Muscle layer of colon (tissue), 2 donors: Measurements from ENCODE around the gene OR14C36.
"Not testable (repeated sequence)": the region's sequence is repeated elsewhere in the genome, so short reads cannot be mapped to it uniquely, and the experiment has no call there.

Experiments
- H3K27ac ChIP-seq: one replicate; pipeline ENCODE4 v1.7.0; 2013; ENCODE audit warnings: low read depth, mild to moderate bottlenecking, low read length, moderate library complexity
- H3K27me3 ChIP-seq, 2 donors: one replicate each; pipeline ENCODE4 v1.7.0; 2013; ENCODE audit warnings: low read length in 2 of 2, mild to moderate bottlenecking in 2 of 2; ENCODE audit not compliant: insufficient read depth in 2 of 2, control insufficient read depth in 1 of 2
- H3K36me3 ChIP-seq: one replicate; pipeline ENCODE4 v1.7.0; 2013; ENCODE audit warnings: mild to moderate bottlenecking, low read length; ENCODE audit not compliant: insufficient read depth
- H3K4me1 ChIP-seq: one replicate; pipeline ENCODE4 v1.7.0; 2013; ENCODE audit warnings: mild to moderate bottlenecking, low read length; ENCODE audit not compliant: insufficient read depth
- H3K4me3 ChIP-seq, 2 donors: one replicate each; pipeline ENCODE4 v1.7.0; 2013; ENCODE audit warnings: low read length in 2 of 2, low read depth in 1 of 2, mild to moderate bottlenecking in 1 of 2, moderate library complexity in 1 of 2
- H3K9ac ChIP-seq: one replicate; pipeline ENCODE4 v1.7.0; 2013; ENCODE audit warnings: low read length
- H3K9me3 ChIP-seq: one replicate; pipeline ENCODE4 v1.7.0; 2013; ENCODE audit warnings: mild to moderate bottlenecking, low read length
- donor health status: abdominal sarcoma.
- donor health status: Adenocarcinoma of cecum.

OR14C36 gene

GRCh38 chr1:248348475-248348874 lies at the start of gene OR14C36:
Gene OR14C36 (plus strand): TSS chr1:248348775. CDS start chr1:248348775, 0 bp downstream.
- Histone ChIP-seq H3K4me3 (no peak within 1 kb of the TSS), H3K36me3 (no peaks in the 10 kb centered on the region), H3K4me1 (no peaks in the 10 kb centered on the region), H3K27me3 (no peaks in the 10 kb centered on the region), H3K9me3 (no peaks in the 10 kb centered on the region), H3K27ac (no peak within 1 kb of the TSS), H3K9ac (no peak within 1 kb of the TSS)

- H3K36me3 ChIP-seq: no peaks in the 10 kb centered on the region
- H3K9ac ChIP-seq: no peak within 1 kb of the TSS
- H3K4me1 ChIP-seq: no peaks in the 10 kb centered on the region
- H3K4me3 ChIP-seq: no peak within 1 kb of the TSS
- H3K27ac ChIP-seq: no peak within 1 kb of the TSS
- H3K27me3 ChIP-seq: no peaks in the 10 kb centered on the region
- H3K9me3 ChIP-seq: no peaks in the 10 kb centered on the region
These were observed 45.3 kb upstream of the OR14C36 start, which contains the start of gene OR2T12 for GRCh38 chr1:248303324-248303723. Gene OR2T12 (minus strand): TSS chr1:248303424. CDS start chr1:248295578, 7,846 bp downstream.

GRCh38 chr1:248305672-248306071 lies 42.9 kb upstream of the OR14C36 start:
- H3K27ac ChIP-seq, H3K4me3 ChIP-seq, H3K36me3 ChIP-seq, H3K9ac ChIP-seq, H3K4me1 ChIP-seq, H3K9me3 ChIP-seq, H3K27me3 ChIP-seq: not testable (repeated sequence)

GRCh38 chr1:248306103-248306502 lies 42.5 kb upstream of the OR14C36 start:
- Histone ChIP-seq H3K27me3 (no peaks in the 10 kb centered on the region), H3K4me1 (no peaks in the 10 kb centered on the region), H3K4me3 (no peak overlapping the region), H3K9me3 (no peaks in the 10 kb centered on the region), H3K9ac (no peak overlapping the region), H3K36me3 (no peaks in the 10 kb centered on the region), H3K27ac (no peak overlapping the region)

- not testable (repeated sequence) for H3K27me3 ChIP-seq
These were observed 41.8 kb upstream of the OR14C36 start for GRCh38 chr1:248306740-248307139.

GRCh38 chr1:248316796-248317195 lies 31.8 kb upstream of the OR14C36 start:
- no peaks in the 10 kb centered on the region for H3K27me3 ChIP-seq
- no peaks in the 10 kb centered on the region for H3K9me3 ChIP-seq
- no peak overlapping the region for H3K27ac ChIP-seq
- H3K4me1 ChIP-seq: no peaks in the 10 kb centered on the region
- H3K4me3 ChIP-seq: no peak overlapping the region
- H3K9ac ChIP-seq: no peak overlapping the region
- H3K36me3 ChIP-seq: no peaks in the 10 kb centered on the region

More at GRCh38 chr1:248306740-248307139, 41.8 kb upstream of the OR14C36 start:
- H3K4me3 ChIP-seq, H3K27ac ChIP-seq, H3K36me3 ChIP-seq, H3K9me3 ChIP-seq, H3K9ac ChIP-seq, H3K4me1 ChIP-seq: not testable (repeated sequence)

- H3K4me1 ChIP-seq: no peaks in the 10 kb centered on the region
- no peak within 1 kb of the TSS for H3K9ac ChIP-seq
- H3K36me3 ChIP-seq: no peaks in the 10 kb centered on the region
- H3K4me3 ChIP-seq: no peak within 1 kb of the TSS
- H3K27me3 ChIP-seq: no peaks in the 10 kb centered on the region
- no peaks in the 10 kb centered on the region for H3K9me3 ChIP-seq
- H3K27ac ChIP-seq: no peak within 1 kb of the TSS
These were observed 24.1 kb upstream of the OR14C36 start, which contains the start of gene OR2M7 for GRCh38 chr1:248324468-248324867. Gene OR2M7 (minus strand): TSS chr1:248324568. CDS start chr1:248324568, 0 bp downstream.

- no peaks in the 10 kb centered on the region for H3K4me1 ChIP-seq
- H3K4me3 ChIP-seq: no peak overlapping the region
- H3K27me3 ChIP-seq: no peaks in the 10 kb centered on the region
- H3K36me3 ChIP-seq: no peaks in the 10 kb centered on the region
- no peak overlapping the region for H3K9ac ChIP-seq
- H3K27ac ChIP-seq: no peak overlapping the region
- no peaks in the 10 kb centered on the region for H3K9me3 ChIP-seq
These were observed 5.1 kb upstream of the OR14C36 start for GRCh38 chr1:248343451-248343850.

- no peaks in the 10 kb centered on the region for H3K9me3 ChIP-seq
- H3K4me1 ChIP-seq: no peaks in the 10 kb centered on the region
- no peak overlapping the region for H3K9ac ChIP-seq
- H3K27ac ChIP-seq: no peak overlapping the region
- H3K36me3 ChIP-seq: no peaks in the 10 kb centered on the region
- no peak overlapping the region for H3K4me3 ChIP-seq
- H3K27me3 ChIP-seq: no peaks in the 10 kb centered on the region
These were observed 10.8 kb downstream of the OR14C36 start for GRCh38 chr1:248359415-248359814.

- H3K36me3 ChIP-seq: no peaks in the 10 kb centered on the region
- no peak within 1 kb of the TSS for H3K27ac ChIP-seq
- H3K9me3 ChIP-seq: no peaks in the 10 kb centered on the region
- H3K27me3 ChIP-seq: no peaks in the 10 kb centered on the region
- H3K4me1 ChIP-seq: no peaks in the 10 kb centered on the region
- H3K9ac ChIP-seq: no peak within 1 kb of the TSS
- no peak within 1 kb of the TSS for H3K4me3 ChIP-seq
These were observed 12.6 kb downstream of the OR14C36 start, which contains the start of gene OR2T4 for GRCh38 chr1:248361121-248361715. Gene OR2T4 (plus strand): TSS chr1:248361665. CDS start chr1:248361665, 0 bp downstream.

- no peak overlapping the region for H3K27ac ChIP-seq
- H3K4me3 ChIP-seq: no peak overlapping the region
- no peaks in the 10 kb centered on the region for H3K9me3 ChIP-seq
- no peaks in the 10 kb centered on the region for H3K36me3 ChIP-seq
- no peaks in the 10 kb centered on the region for H3K27me3 ChIP-seq
- H3K4me1 ChIP-seq: no peaks in the 10 kb centered on the region
- no peak overlapping the region for H3K9ac ChIP-seq
These were observed 18.0 kb downstream of the OR14C36 start for GRCh38 chr1:248366609-248367008.

GRCh38 chr1:248372394-248372793 lies 23.8 kb downstream of the OR14C36 start:
- Histone ChIP-seq H3K9me3 (no peaks in the 10 kb centered on the region), H3K36me3 (no peaks in the 10 kb centered on the region), H3K4me3 (no peak overlapping the region), H3K4me1 (no peaks in the 10 kb centered on the region), H3K27me3 (no peaks in the 10 kb centered on the region), H3K27ac (no peak overlapping the region), H3K9ac (no peak overlapping the region)
